ENCODE data around the gene DOHH. TPM values are rescaled to one million over a fixed set of nuclear protein-coding genes. Genes with fewer than 3 reads are reported as not detected.
"Not testable (repeated sequence)": the region's sequence is repeated elsewhere in the genome, so short reads cannot be mapped to it uniquely, and the experiment has no call there.

The DOHH gene
- polyA plus RNA-seq, 1 donor: 10.3 TPM

- no peak for DNase-seq
Measured at GRCh38 chr19:3518659-3519058, 18.2 kb upstream of the DOHH start.

GRCh38 chr19:3518255-3518654, 17.8 kb upstream of the DOHH start:
- no peak for DNase-seq

DNA sequence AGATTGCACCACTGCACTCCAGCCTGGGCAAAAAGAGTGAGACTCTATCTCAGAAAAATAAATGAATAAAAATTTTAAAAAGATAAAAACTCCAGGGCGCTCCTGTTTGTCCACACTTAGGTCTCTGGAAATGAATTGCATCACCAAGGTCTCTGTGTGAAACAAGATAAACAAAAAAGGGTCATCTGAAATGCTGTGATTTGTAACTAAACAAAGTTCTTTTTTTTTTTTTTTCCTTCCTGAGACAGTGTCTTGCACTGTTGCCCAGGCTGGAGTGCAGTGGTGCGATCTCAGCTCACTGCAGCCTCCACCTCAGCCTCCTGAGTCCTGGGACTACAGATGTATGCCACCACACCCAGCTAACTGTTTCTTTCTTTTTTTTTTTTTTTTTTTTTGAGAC, 17.2 kb upstream of the DOHH start:
- DNase-seq: no peak

GRCh38 chr19:3516675-3517207, 16.3 kb upstream of the DOHH start:
- no peak for DNase-seq

GRCh38 chr19:3515891-3516422, 15.5 kb upstream of the DOHH start:
- DNase-seq: no peak

DNA sequence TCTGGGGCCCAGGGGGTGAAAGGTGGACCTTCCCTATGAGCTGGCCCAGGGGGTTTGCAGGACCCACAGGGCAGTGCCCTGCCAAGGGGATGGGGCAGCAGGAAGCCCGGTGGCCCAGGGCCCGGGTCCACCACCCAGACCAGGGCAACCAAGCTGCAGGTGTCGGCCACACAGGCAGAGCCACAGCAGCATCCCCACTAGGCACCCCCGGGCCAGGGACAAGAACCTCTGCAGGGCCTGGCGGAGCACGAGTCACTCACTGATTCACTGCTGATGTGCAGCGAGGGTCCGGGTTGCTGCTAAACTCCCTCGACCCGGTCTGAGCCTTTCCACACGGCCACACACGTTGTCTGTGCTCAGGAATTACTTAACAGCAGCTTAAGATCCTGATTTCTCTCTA, 14.5 kb upstream of the DOHH start:
- DNase-seq: no peak

DNA sequence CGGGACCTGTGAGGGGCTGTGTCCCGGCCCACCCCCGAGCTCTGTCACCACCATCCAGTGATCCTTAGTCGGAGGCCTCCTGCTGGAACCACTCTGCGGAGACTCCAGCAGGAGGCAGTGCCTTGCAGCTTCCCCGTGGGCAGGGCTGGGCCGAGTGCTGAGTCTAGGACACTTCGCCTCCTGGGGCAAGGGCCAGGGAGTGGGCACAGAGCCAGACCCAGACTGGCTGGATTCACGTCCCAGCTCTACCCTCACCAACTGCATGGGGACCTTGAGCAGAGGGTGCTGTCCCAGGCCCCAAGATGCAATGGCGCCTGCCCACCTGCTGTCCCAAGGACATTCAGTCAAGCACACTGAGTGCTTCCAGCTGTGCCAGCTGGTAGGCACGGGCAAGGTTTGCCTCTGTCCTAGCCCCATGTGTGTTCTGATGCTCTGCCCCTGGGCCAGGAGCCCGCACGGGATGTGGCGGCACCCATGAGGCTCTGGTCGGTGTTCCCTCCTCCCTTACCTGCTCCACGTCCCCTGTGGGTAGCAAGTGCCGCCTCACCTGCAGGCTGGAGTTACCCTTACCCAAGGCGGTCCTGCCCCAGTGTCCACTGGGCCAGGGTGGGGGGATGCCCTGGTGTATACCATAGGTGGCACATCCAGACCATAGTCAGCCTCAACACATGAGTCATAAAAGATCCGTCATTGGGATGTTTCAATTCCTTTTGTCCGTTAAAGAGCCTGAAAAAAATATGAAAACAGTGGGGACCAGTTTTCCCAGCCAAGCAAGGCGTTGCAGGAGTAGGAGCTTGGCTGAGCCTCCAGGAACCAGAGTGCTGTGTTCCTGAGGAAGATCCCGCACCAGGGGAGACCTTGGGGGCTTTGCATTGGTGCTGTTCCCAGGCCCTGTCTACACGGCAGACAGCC, 13.0 kb upstream of the DOHH start:
- no peak for DNase-seq

DNA sequence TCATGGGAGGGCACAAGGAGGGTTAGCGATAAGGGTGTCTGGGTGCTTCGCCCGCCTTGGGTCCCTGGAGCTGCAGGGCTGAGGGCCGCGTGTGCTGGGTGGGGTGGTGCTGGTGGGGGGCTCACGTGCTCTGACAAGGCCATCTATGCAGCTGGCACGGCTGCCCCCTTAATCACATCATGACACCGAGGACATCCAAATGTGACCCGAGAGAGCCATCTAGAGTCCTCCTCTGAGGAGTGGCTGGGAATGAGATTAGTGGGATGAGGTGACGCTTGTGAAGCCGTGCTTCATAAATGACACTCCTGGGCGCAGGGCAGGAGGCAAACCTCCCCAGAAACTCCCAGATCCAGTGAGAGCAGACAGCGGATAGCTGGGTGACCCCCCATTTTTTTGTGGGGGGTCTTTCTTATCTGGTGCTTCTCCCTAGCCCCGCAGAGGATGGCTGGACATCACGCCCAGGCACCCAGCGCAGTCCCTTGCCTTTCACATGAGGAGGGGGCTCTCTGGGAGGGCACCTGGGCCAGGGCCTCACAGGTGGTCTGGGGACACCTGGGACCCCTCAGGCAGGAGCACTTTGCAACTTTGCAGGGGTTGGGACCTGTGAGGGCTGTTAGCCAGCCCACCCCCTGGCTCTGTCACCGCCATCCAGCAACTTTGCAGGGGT, 12.2 kb upstream of the DOHH start:
- no peak for DNase-seq

DNA sequence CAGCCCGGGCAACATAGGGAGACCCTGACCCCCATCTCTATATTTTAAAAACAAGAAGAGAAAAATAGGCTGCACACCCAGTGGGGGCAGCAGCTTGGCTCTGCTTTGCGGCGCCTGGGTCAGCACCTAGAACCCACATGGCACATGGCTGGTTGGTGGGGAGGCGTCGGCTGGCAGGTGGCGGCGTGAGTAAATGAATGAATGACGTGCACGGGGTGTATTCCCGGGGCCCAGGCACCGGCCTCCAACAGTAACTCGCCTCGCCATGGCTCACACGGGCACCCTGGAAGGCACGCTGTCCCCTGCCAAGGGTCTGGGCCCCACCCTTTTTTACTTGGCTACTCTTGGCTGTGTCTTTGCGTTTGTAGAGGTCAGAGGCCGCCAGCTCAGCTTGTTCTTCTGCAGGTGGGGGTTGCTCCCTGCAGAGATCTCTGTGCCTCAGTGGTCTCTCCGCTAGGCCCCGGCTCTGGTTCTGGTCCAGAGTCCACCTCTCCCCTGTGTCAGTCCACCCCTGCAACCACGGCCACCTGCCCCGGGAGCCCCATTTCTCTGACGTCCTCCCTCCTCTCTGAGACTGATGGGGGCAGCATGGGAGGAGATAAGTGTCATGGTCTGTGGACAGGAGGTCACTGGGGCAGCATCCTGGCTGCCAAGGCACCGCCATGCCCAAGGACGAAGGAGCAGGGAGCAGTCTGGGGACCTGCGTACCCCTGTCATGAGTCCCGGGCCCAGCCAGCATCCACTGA, 11.2 kb upstream of the DOHH start:
- DNase-seq: no peak

DNA sequence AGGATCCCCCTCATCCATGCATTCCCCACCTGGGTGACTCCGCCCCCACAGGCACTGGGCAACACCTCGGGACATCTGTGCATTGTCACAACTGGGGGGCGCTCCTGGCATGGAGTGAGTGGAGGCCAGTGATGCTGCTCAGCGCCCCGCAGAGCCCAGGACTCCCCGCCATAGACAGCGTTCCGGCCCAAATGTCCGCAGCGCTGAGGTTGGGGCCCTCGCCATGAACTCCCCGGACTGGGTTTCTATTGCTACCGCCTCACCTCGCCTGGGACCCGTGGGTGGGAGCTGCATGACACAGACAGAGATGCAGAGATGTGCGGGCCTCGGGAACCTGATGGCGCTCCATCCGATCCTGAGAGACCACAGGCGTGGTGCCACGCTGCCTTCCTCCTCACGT, 10.3 kb upstream of the DOHH start:
- no peak for DNase-seq

DNA sequence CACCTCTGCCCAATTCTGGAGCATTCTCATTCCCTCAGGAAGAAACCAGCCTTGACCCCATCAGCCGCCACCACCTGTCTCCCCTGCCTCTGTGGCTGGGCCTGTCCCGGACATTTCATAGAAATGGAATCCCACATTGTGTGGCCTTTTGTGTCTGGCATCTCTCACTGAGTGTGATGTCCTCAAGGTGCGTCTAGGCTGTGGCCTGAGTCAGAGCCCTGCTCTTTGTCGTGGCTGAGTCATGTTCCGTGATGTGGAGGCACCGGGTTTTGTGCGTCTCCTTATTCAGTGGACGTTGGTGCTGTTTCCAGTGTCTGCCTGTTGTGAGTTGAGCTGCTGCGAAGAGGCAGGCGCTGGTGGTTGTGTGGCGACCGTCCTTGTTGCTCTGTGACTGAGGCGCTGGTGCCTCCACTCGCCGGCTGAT, 9.1 kb upstream of the DOHH start:
- no peak for DNase-seq

DNA sequence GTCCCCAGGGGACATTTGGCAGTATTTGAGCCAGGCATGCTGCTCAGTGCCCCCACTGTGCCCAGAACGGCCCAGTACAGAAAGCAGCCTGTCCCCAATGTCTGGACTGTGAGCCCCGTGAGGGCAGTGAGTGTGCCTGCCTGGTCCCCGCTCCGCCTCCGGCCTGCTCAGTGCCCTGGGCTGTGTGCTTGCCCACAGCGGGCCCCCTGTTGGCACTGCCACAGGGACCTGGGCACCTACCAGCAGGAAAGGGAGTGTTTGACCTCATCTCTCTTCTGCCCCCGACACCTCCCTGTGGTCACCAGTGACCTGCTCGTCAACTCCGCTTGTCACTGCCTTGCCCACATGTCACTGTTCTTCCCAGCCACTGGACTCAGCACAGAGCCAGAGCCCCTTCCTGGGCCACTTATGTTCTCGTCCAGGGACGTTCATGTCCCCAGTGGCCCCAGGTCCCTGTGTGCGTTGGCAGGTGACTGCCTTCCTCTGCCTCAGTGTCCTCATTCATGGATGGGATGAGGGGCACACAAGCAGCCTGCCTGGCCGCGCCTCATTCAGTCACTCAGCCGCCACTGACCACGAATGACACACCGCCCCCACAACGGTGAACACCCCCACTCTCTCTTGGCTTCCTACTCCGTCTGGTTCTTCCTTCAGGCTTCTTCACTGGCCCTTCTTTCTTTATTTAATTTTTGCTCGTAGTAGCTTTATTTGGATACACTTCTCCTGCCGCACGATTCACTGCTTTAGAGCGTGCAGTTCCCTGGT, 8.5 kb upstream of the DOHH start:
- no peak for DNase-seq

- DNase-seq: not testable (repeated sequence)
Measured at GRCh38 chr19:3508121-3508661, 7.7 kb upstream of the DOHH start.

DNA sequence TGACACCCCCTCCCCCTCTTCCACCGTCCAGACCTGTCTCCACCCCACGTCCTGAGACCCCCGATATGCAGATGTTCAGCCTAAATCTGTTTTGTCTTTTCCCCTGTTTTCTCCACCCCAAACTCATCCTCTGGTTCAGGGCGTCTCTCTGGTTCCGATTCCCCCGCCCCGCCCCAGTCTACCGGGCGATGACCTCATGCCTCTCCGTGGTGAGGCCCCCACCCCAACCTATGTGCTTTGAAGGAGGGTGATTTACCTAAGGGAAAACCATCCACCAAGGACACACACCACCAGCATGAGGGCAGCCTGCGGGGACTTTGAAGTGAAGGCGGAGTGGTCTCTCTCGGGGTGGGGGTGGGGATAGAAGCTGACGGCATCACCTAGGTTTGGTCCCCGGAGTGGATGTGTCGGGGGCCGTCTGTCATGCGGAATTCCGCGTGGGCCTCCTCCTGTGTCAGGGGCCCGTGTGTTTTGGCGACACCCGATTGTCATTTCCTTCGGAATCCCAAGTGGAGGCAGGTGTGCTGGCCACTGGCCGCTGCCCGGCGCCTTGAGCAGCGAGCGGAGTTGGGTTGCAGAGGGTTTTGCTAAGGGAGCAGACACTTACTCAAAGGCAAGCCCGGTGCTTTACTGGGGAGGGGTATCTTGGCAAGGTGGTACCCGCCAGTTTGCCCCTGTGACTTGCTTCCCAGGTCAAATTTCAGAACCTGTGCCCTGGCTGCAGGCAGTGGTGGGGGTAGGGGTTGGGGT, 7.1 kb upstream of the DOHH start:
- DNase-seq: no peak

DNA sequence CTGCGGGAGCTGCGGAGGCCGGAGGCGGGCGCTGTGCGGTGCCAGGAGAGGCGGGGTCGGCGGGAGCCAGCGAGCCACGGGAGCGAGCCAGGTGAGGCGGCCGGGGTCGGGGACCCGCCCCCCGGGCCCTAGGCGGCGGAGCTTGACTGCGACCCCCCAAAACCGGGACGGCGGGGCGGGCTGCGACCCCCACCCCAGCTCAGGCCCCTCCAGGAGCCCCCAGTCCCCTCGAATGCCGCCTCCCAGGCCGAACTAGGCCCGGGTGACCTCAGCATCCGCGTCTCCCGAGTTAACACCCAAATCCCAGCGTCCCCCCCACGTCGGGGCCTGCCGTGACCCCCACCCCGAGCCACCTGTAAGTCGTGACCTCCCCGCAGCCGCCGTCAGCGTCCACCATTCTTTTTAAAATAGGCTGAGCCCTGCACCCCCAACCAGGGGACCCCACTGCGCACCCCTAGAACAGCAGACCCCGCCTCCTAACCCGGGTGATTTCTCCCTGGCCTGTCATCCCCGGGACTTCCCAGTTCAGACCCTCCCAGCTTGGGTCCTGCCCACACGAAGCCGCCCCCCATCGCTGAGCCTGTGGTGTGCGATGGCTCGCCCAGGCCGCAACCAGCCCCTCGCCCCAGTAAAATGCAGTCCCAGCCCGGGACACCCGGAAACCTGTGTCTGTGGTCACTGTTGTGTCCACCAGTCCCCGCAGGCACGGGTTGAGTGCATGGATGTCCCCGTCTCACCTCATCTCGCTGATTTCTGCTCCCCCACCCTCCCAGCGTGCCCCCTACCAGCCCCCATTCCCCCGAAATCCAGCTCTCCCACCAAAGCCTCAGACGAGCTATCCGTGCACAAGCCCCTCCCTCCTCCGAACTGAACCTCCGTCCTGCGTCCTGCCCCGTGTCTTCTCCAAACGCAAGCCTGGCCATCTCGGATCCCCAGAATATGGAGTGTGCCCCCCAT, 6.2 kb upstream of the DOHH start:
- peak; percentile 41 for DNase-seq

DNA sequence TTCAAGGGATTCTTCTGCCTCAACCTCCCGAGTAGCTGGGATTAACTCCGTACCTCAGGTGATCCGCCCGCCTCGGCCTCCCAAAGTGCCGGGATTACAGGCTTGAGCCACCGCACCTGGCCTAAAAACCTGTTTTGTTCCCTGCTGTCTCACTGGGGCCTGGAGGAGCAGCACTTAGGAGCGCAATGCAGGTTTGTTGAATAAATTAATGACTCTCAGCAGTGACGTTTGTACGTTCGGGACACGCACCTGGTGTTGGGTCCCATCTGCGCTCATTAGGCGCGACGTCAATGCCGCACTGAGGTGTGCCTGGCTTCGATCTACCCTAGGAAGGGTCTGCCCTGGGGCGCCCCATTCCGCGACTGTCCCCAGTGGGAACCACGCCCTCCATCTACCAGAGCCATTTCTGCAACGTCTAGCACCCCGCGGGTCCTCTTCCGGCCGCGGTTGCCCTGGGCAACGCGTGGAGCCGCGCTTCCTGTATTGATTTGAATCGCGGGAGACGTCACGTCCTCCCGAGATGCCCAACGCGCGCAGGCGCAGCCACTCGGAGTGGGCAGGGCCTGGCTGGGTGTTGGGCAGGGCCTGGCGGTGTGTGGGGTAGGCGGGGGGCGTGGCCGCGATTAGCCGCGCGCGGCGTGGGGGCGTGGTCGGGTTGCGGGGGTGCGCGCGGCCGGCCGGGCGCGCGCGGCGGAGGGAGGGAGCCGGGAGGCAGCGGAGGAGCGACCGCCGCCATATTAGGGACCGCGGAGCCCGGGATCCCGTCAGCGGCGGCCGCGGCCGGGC, 5.3 kb upstream of the DOHH start, which contains the start of gene FZR1:
FZR1 (plus strand) TSS at position 714 of the 786 bp plus-strand sequence. CDS start 16,679 bp downstream, outside the sequence.
- peak; percentile 99 for DNase-seq

DNA sequence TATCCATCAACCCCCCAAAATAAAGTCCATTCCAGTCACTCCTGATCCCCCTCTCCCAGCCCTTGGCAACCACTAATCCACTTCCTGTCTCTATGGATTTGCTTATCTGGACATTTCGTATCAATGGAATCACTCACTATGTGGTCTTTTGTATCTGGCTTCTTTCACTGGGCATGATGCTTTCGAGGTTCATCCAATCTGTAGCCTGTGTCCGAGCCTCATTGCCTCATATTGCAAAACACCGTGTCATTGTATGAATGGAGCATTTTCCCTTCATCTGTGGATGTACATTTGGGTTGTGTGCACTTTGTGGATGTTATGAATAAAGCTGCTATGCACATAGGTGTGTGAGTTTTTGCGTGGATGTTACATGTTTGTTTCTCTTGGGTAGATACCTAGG, 4.3 kb upstream of the DOHH start:
- no peak for DNase-seq

GRCh38 chr19:3503036-3503572, 2.6 kb upstream of the DOHH start:
- DNase-seq: no peak

Measured in hindlimb muscle (tissue), 1 donor.